ENCODE results near the gene AGBL4. TPM values are rescaled to one million over a fixed set of nuclear protein-coding genes. Genes with fewer than 3 reads are reported as not detected.

AGBL4 gene
- total and polyA plus RNA-seq, 9 of the 15 experiments (the other 6 are each of a cell fraction or from before 2014, with no cell fraction given): 0.11 TPM; not detected in 7

DNA sequence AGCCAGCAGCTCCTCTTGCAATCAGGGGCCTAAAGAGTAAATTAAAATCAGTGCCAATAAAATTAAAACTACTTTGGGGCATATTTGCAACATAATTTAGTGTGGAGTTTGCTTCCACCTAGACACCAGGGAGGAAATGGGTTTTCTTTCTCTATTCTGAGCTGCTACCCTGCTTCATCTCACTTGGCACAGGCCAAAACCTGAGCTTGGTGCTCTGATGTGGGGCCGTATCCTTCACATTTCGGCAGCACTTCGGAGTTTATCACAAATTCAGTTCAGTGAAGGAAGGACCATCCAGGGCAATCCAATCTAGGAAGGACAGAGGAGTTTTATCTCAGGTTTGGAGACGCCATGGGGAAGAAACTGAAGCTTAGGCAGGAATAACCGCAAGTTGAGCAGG, 1428.1 kb downstream of the AGBL4 start:
- Histone ChIP-seq H2AFZ (ENCODE audit: low read depth, low read length) (no peak overlapping the region), H3K27me3 (ENCODE audit: control insufficient read depth in 2 of 2, insufficient read depth in 2 of 2, low read length in 2 of 2) (no peaks in the 10 kb centered on the region), H3K4me1 (replicated peaks in 1 of 2; ENCODE audit: control insufficient read depth in 2 of 2, insufficient read depth in 2 of 2, low read length in 2 of 2) (no peaks in the 10 kb centered on the region), H3K9ac (ENCODE audit: insufficient read depth in 1 of 2, low read depth in 2 of 2, low read length in 2 of 2) (no peak overlapping the region), H4K20me1 (replicated peaks; ENCODE audit: control insufficient read depth, insufficient read depth, low read length) (no peaks in the 10 kb centered on the region), H3K27ac (ENCODE audit: extremely low read depth, low read depth, low read length) (no peak overlapping the region), H3K36me3 (ENCODE audit: control insufficient read depth, insufficient read depth, low read length) (no peaks in the 10 kb centered on the region), H3K9me1 (ENCODE audit: control insufficient read depth, insufficient read depth, low read length) (no peaks in the 10 kb centered on the region), H3K4me2 (ENCODE audit: insufficient read depth, low read length) (no peak overlapping the region), H3K79me2 (ENCODE audit: control insufficient read depth, insufficient read depth, low read length) (no peaks in the 10 kb centered on the region), H3K4me3 (no peak overlapping the region), H3K9me3 (replicated peaks; ENCODE audit: control insufficient read depth, insufficient read depth, low read depth, low read length) (no peaks in the 10 kb centered on the region)
- BruUV-seq (replicated peaks): no TSS peak
- intact Hi-C loops (cut with micrococcal nuclease) (no loop called here), in situ Hi-C loops (cut with MboI) (no loop called here)
- 1% methylated on average over 5 of the region's 5 CpGs for WGBS (ENCODE audit: insufficient coverage, low coverage, missing lambda C conversion rate)
- DNase-seq (ENCODE audit: extremely low read depth in 1 of 4, low spot score in 3 of 4) (no peak), FAIRE-seq (no peak), ATAC-seq (no peak)
- ChIA-PET CTCF (ENCODE audit: low intra/inter-chr PET ratio) (no interaction called here), POLR2A (no interaction called here)
- TF ChIP-seq, protein P1, sequence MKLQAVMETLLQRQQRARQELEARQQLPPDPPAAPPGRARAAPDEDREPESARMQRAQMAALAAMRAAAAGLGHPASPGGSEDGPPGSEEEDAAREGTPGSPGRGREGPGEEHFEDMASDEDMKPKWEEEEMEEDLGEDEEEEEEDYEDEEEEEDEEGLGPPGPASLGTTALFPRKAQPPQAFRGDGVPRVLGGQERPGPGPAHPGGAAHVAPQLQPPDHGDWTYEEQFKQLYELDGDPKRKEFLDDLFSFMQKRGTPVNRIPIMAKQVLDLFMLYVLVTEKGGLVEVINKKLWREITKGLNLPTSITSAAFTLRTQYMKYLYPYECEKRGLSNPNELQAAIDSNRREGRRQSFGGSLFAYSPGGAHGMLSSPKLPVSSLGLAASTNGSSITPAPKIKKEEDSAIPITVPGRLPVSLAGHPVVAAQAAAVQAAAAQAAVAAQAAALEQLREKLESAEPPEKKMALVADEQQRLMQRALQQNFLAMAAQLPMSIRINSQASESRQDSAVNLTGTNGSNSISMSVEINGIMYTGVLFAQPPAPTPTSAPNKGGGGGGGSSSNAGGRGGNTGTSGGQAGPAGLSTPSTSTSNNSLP (IDR thresholded peaks at IDR 0.05; ENCODE audit: borderline replicate concordance, low read depth, low read length): no peak
- TF ChIP-seq RBM39 (optimal IDR thresholded peaks at IDR 0.05; ENCODE audit: low read depth, low read length) (no peak), NELFE (IDR thresholded peaks at IDR 0.05; ENCODE audit: insufficient read depth, insufficient read length) (no peak), SMC3 (conservative IDR thresholded peaks at IDR 0.05; ENCODE audit: insufficient read depth, low read depth, low read length) (no peak), ETV1 (tag; conservative IDR thresholded peaks at IDR 0.05; ENCODE audit: low read depth) (no peak), ZNF143 (CRISPR knock-in tag; IDR thresholded peaks at IDR 0.05) (no peak), U2AF2 (optimal IDR thresholded peaks at IDR 0.05; ENCODE audit: low read depth, low read length) (no peak), CREBBP (IDR thresholded peaks at IDR 0.05; ENCODE audit: low read depth, low read length) (no peak), RFX7 (CRISPR knock-in tag; IDR thresholded peaks at IDR 0.05) (no peak), PTRF (tag; IDR thresholded peaks at IDR 0.05) (no peak), HDGF (IDR thresholded peaks at IDR 0.05) (no peak), ZNF707 (CRISPR knock-in tag; conservative IDR thresholded peaks at IDR 0.05) (no peak), CHCHD3 (CRISPR knock-in tag; IDR thresholded peaks at IDR 0.05) (no peak), CEBPB (tag; IDR thresholded peaks at IDR 0.05) (no peak), NFXL1 (CRISPR knock-in tag; IDR thresholded peaks at IDR 0.05) (no peak)
- TF ChIP-seq, protein P2, sequence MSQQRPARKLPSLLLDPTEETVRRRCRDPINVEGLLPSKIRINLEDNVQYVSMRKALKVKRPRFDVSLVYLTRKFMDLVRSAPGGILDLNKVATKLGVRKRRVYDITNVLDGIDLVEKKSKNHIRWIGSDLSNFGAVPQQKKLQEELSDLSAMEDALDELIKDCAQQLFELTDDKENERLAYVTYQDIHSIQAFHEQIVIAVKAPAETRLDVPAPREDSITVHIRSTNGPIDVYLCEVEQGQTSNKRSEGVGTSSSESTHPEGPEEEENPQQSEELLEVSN (IDR thresholded peaks at IDR 0.05; ENCODE audit: borderline replicate concordance in 1 of 2, extremely low read depth in 1 of 2, insufficient read depth in 1 of 2, insufficient read length in 1 of 2, low read depth in 1 of 2, low read length in 1 of 2, poor library complexity in 1 of 2, severe bottlenecking in 1 of 2): no peak
- TF ChIP-seq, protein P3, sequence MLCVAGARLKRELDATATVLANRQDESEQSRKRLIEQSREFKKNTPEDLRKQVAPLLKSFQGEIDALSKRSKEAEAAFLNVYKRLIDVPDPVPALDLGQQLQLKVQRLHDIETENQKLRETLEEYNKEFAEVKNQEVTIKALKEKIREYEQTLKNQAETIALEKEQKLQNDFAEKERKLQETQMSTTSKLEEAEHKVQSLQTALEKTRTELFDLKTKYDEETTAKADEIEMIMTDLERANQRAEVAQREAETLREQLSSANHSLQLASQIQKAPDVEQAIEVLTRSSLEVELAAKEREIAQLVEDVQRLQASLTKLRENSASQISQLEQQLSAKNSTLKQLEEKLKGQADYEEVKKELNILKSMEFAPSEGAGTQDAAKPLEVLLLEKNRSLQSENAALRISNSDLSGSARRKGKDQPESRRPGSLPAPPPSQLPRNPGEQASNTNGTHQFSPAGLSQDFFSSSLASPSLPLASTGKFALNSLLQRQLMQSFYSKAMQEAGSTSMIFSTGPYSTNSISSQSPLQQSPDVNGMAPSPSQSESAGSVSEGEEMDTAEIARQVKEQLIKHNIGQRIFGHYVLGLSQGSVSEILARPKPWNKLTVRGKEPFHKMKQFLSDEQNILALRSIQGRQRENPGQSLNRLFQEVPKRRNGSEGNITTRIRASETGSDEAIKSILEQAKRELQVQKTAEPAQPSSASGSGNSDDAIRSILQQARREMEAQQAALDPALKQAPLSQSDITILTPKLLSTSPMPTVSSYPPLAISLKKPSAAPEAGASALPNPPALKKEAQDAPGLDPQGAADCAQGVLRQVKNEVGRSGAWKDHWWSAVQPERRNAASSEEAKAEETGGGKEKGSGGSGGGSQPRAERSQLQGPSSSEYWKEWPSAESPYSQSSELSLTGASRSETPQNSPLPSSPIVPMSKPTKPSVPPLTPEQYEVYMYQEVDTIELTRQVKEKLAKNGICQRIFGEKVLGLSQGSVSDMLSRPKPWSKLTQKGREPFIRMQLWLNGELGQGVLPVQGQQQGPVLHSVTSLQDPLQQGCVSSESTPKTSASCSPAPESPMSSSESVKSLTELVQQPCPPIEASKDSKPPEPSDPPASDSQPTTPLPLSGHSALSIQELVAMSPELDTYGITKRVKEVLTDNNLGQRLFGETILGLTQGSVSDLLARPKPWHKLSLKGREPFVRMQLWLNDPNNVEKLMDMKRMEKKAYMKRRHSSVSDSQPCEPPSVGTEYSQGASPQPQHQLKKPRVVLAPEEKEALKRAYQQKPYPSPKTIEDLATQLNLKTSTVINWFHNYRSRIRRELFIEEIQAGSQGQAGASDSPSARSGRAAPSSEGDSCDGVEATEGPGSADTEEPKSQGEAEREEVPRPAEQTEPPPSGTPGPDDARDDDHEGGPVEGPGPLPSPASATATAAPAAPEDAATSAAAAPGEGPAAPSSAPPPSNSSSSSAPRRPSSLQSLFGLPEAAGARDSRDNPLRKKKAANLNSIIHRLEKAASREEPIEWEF (CRISPR knock-in tag; IDR thresholded peaks at IDR 0.05): no peak
